Tibial nerve (tissue), 4 donors: Measurements from ENCODE around the gene TRMT112.

ENCODE experiments used
- EP300 ChIP-seq, 2 donors: sonication (generic); formaldehyde crosslinking; IDR thresholded peaks; one replicate each; pipeline ENCODE4 v1.6.1; 2017; ENCODE audit warnings: antibody characterized with exemption in 2 of 2, mild to moderate bottlenecking in 1 of 2
- POLR2A ChIP-seq, 2 donors: fragments of 450-650 bp; IDR thresholded peaks; one replicate each; pipeline ENCODE4 v1.6.1; 2017; ENCODE audit warnings: antibody characterized with exemption in 2 of 2, mild to moderate bottlenecking in 2 of 2, moderate library complexity in 2 of 2
- TF ChIP-seq, protein P1 (sequence below), 5 experiments: fragments of 200-600 bp in 3 of 5; fragments of 450-650 bp in 2 of 5; sonication (generic) in 3 of 5; IDR thresholded peaks; one replicate each; pipeline ENCODE4 v1.5.1; 2016 to 2019; ENCODE audit warnings: antibody characterized with exemption in 5 of 5, mild to moderate bottlenecking in 3 of 5, moderate library complexity in 2 of 5

DNA sequence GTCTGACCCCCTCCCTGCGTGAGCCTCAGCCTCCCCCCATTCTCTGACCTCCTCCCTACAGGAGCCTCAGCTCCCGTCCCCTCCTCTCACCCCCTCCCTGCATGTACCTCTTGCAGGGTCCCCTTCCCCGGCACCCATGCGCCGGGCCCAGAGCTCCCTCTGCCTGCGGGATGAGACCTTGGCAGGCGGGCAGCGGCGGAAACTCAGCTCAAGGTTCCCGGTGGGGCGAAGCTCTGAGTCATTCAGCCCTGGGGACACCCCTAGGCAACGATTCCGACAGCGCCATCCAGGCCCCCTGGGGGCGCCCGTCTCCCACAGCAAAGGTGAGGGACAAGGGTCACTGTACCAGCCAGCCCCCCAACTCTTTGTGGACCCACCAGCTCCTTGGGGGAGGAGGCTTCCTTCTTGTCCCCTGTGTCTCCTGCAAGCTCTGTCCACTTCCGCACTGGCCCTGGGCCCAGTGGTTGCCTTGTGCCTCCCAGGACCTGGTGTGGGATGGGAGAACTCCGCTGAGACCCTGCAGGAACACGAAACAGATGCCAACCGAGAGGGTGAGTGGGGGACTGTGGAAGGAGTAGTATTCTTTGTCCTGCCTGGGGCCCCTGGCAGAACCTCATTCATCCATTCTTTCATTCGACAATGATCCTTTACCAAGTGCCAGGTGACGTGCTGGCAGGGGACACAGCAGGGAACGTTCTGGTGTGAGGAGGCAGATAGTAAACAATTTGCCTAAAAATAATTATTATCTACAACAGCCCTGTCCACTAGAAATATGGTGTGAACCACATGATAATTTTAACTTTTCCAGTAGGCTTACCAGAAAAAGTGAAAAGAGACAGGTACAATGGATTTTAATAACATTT, 38.0 kb upstream of the TRMT112 start:
- TF ChIP-seq, protein P1, sequence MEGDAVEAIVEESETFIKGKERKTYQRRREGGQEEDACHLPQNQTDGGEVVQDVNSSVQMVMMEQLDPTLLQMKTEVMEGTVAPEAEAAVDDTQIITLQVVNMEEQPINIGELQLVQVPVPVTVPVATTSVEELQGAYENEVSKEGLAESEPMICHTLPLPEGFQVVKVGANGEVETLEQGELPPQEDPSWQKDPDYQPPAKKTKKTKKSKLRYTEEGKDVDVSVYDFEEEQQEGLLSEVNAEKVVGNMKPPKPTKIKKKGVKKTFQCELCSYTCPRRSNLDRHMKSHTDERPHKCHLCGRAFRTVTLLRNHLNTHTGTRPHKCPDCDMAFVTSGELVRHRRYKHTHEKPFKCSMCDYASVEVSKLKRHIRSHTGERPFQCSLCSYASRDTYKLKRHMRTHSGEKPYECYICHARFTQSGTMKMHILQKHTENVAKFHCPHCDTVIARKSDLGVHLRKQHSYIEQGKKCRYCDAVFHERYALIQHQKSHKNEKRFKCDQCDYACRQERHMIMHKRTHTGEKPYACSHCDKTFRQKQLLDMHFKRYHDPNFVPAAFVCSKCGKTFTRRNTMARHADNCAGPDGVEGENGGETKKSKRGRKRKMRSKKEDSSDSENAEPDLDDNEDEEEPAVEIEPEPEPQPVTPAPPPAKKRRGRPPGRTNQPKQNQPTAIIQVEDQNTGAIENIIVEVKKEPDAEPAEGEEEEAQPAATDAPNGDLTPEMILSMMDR (IDR thresholded peaks at IDR 0.05) = peak; percentile 70 to 79 (median 72)
- TF ChIP-seq EP300 (IDR thresholded peaks at IDR 0.05) (peak in 1 of 2 donors; percentile 12), POLR2A (IDR thresholded peaks at IDR 0.05) (no peak)
